ENCODE results near the gene ZNF584. TPM values are rescaled to one million over a fixed set of nuclear protein-coding genes. Genes with fewer than 3 reads are reported as not detected.
A peak's percentile ranks its signal among the peaks of the same experiment; 100 is the strongest.

The ZNF584 gene
- total RNA-seq, 1 donor from 2014 or later: 17.9 TPM

DNA sequence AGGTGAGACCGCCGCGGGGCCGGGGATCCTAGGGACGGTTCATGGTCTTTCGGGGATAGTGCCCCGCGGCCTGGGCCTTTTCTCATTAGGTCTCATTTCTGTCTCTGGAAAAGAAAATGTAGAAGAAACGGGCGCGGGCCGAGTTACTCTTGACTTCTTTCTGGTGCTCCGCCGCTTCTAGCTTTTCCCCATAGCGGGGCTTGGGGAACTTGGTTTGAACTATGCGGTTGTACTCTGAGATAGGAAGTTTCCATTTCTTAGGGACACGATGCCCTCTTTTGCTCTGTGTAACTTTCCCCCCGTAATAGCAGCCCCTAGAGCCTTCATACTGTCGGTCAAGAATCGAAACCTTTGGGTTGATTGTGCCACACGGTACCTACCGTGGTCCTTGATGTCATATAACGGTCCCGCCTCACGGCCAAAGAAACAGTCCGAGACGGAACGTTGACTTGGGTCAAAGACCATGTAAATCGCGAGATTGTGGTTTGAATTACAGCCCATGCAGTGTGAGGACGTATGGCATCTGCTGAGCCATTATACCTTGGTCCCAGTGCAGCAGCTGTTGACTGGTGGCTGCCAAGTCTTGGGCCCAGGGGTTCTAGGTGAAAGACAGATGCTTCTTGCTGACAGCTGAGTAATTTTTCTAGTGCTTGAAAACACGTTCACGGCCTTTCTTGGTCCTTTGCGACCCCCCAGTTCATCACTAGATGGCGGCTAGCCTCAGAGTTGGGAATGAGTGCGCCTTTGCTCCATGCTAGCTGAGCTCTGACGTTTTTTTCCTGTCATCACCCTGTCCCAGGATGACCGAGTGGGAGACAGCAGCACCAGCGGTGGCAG, 20.9 kb upstream of the ZNF584 start:
- intact Hi-C loops (cut with DNase I): loop anchor here (1.0 to 2.0 kb wide), 5 partner anchors 14 to 132 kb away; partner anchors contain the start of genes ZBTB45, ZNF324, ZNF324B and ZNF497
- H3K36me3 ChIP-seq: peaks cover 10 to 31% of the 10 kb centered on the region in 2 donors
- H3K9me3 ChIP-seq: no peaks in the 10 kb centered on the region
- TF ChIP-seq, protein P1, sequence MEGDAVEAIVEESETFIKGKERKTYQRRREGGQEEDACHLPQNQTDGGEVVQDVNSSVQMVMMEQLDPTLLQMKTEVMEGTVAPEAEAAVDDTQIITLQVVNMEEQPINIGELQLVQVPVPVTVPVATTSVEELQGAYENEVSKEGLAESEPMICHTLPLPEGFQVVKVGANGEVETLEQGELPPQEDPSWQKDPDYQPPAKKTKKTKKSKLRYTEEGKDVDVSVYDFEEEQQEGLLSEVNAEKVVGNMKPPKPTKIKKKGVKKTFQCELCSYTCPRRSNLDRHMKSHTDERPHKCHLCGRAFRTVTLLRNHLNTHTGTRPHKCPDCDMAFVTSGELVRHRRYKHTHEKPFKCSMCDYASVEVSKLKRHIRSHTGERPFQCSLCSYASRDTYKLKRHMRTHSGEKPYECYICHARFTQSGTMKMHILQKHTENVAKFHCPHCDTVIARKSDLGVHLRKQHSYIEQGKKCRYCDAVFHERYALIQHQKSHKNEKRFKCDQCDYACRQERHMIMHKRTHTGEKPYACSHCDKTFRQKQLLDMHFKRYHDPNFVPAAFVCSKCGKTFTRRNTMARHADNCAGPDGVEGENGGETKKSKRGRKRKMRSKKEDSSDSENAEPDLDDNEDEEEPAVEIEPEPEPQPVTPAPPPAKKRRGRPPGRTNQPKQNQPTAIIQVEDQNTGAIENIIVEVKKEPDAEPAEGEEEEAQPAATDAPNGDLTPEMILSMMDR (IDR thresholded peaks at IDR 0.05): no peak
- DNase-seq (ENCODE audit: low spot score in 2 of 2): no peak
- peaks cover 10 to 28% of the 10 kb centered on the region in 2 donors for H3K4me1 ChIP-seq
- peak overlapping the region; percentile 55 to 96 for H3K27ac ChIP-seq
- H3K27me3 ChIP-seq: no peaks in the 10 kb centered on the region
- peak overlapping the region; percentile 81 to 84 for H3K4me3 ChIP-seq

DNA sequence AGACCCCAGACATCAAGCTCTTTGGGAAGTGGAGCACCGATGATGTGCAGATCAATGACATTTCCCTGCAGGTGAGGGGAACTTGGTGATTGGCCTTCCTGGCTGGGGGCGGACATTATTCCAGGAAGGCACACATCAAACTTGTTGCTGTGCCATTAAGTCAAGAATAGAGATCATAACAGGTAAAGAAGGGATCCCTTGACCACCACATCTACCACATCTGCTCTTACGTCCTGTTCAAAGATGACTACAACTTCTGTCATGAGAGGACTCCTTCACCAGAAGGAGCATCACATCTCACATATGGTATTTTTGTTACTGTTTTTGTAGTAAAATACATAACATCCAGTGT, 20.3 kb upstream of the ZNF584 start:
- no peaks in the 10 kb centered on the region for H3K27me3 ChIP-seq
- peaks cover 16 to 37% of the 10 kb centered on the region in 2 donors for H3K36me3 ChIP-seq
- H3K27ac ChIP-seq: no peak overlapping the region
- TF ChIP-seq, protein P1 (IDR thresholded peaks at IDR 0.05): no peak
- H3K9me3 ChIP-seq: no peaks in the 10 kb centered on the region
- intact Hi-C loops (cut with DNase I): no loop called here
- H3K4me1 ChIP-seq: peaks cover 10 to 28% of the 10 kb centered on the region in 2 donors
- DNase-seq (ENCODE audit: low spot score in 2 of 2): no peak
- H3K4me3 ChIP-seq: peak overlapping the region; percentile 81 to 84

- TF ChIP-seq, protein P1 (IDR thresholded peaks at IDR 0.05): no peak
- Histone ChIP-seq H3K9me3 (no peaks in the 10 kb centered on the region), H3K4me3 (no peak overlapping the region), H3K36me3 (peaks cover 31 to 57% of the 10 kb centered on the region in 2 donors), H3K27ac (no peak overlapping the region), H3K27me3 (no peaks in the 10 kb centered on the region), H3K4me1 (peaks cover 0 to 7% of the 10 kb centered on the region in 2 donors)
- DNase-seq (ENCODE audit: low spot score in 2 of 2): no peak
- intact Hi-C loops (cut with DNase I): no loop called here
Observed at GRCh38 chr19:58392945-58393724, 15.3 kb upstream of the ZNF584 start.

DNA sequence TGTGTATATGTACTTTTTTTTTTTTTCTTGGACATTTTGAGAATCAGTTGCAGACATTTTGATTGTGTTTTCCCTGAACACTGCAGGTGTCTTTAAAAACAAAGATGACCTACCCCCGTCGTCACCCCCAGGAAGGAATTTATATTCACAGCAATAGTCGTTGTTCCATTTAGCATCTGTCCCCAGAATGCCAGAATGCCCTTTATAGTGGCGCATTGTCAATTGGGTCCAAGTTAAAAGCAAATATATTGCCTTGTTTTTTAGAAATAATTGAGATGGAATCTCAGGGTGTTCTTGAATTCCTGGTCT, 14.8 kb upstream of the ZNF584 start:
- intact Hi-C loops (cut with DNase I): no loop called here
- TF ChIP-seq, protein P1 (IDR thresholded peaks at IDR 0.05): no peak
- Histone ChIP-seq H3K27me3 (no peaks in the 10 kb centered on the region), H3K27ac (no peak overlapping the region), H3K36me3 (peaks cover 31 to 53% of the 10 kb centered on the region in 2 donors), H3K4me3 (no peak overlapping the region), H3K4me1 (peaks cover 0 to 4% of the 10 kb centered on the region in 2 donors), H3K9me3 (no peaks in the 10 kb centered on the region)
- DNase-seq (ENCODE audit: low spot score in 2 of 2): no peak

DNA sequence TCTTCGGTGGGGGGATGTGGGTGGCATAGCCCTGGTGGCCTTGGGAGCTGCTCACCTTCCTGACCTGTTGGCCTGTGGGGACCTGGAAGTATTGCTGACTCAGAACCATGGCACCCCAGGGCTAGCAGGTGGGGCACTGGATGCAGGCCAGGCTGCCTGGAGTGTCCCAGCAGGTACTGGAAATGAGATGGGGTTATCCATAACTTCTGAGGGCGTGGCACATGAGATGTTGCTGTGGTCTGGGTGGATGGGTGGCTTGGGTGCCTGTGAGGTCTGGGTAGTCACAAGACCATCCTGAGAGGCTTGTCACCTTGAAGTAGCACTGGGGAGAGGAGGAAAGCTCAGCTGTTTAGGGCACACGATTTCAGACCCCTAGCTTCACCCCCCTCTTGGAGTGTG, 13.6 kb upstream of the ZNF584 start:
- peaks cover 0 to 4% of the 10 kb centered on the region in 2 donors for H3K4me1 ChIP-seq
- TF ChIP-seq, protein P1 (IDR thresholded peaks at IDR 0.05): no peak
- no peak overlapping the region for H3K27ac ChIP-seq
- no peak overlapping the region for H3K4me3 ChIP-seq
- intact Hi-C loops (cut with DNase I): no loop called here
- peaks cover 30 to 47% of the 10 kb centered on the region in 2 donors for H3K36me3 ChIP-seq
- no peaks in the 10 kb centered on the region for H3K27me3 ChIP-seq
- no peak for DNase-seq (ENCODE audit: low spot score in 2 of 2)
- no peaks in the 10 kb centered on the region for H3K9me3 ChIP-seq
